Natural killer cell (primary cell): ENCODE measurements around the gene KCNH1. TPM values are rescaled to one million over a fixed set of nuclear protein-coding genes. Genes with fewer than 3 reads are reported as not detected.

Experiments used
- ATAC-seq, 3 donors: fragments of 150-1000 bp in 2 of 3; fragments of 200-7000 bp in 1 of 3; cut with Tn5 transposase; 1 replicate in 1 of 3; 2 replicates in 2 of 3; pipeline ENCODE4 v1.10.0; 2021; ENCODE audit warnings: mild to moderate bottlenecking in 2 of 3, moderate library complexity in 2 of 3
- DNase-seq, 2 donors: peaks; one replicate each; pipeline versions ENCODE4 v3.0.0 to v3.0.0-alpha.2; 2013 to 2021; ENCODE audit warnings: mixed read lengths in 1 of 2
- H3K27ac ChIP-seq: one replicate; pipeline ENCODE4 v1.5.1; 2013; ENCODE audit warnings: mild to moderate bottlenecking, low read length
- H3K27me3 ChIP-seq: one replicate; pipeline ENCODE4 v1.6.1; 2013; ENCODE audit warnings: low read length; ENCODE audit not compliant: control insufficient read depth, insufficient read depth
- H3K36me3 ChIP-seq: one replicate; pipeline ENCODE4 v1.6.1; 2013; ENCODE audit warnings: low read length; ENCODE audit not compliant: control insufficient read depth, insufficient read depth
- H3K4me1 ChIP-seq: one replicate; pipeline ENCODE4 v1.6.1; 2013; ENCODE audit warnings: low read length; ENCODE audit not compliant: control insufficient read depth, insufficient read depth
- H3K4me3 ChIP-seq: one replicate; pipeline ENCODE4 v1.5.1; 2013; ENCODE audit warnings: low read length
- H3K9me3 ChIP-seq: one replicate; pipeline ENCODE4 v1.6.1; 2013; ENCODE audit warnings: low read length; ENCODE audit not compliant: control insufficient read depth, insufficient read depth
- H3K27ac Mint-ChIP-seq, 2 donors: one replicate each; pipeline ENCODE4 v1.8.0; 2022; ENCODE audit warnings: mild to moderate bottlenecking in 2 of 2, mixed read lengths in 2 of 2, moderate library complexity in 1 of 2
- H3K27me3 Mint-ChIP-seq, 2 donors: one replicate each; pipeline ENCODE4 v1.8.0; 2022; ENCODE audit warnings: low read depth in 2 of 2, mixed read lengths in 2 of 2
- H3K36me3 Mint-ChIP-seq: one replicate; pipeline ENCODE4 v1.8.0; 2022; ENCODE audit warnings: mixed read lengths
- H3K4me1 Mint-ChIP-seq, 2 donors: one replicate each; pipeline ENCODE4 v1.8.0; 2022; ENCODE audit warnings: mixed read lengths in 2 of 2
- H3K4me3 Mint-ChIP-seq: one replicate; pipeline ENCODE4 v1.8.0; 2022; ENCODE audit warnings: mild to moderate bottlenecking, moderate library complexity, mixed read lengths
- H3K9me3 Mint-ChIP-seq, 2 donors: one replicate each; pipeline ENCODE4 v1.8.0; 2022; ENCODE audit warnings: mixed read lengths in 2 of 2
- CTCF ChIP-seq: fragments of 200-600 bp; IDR thresholded peaks from one replicate; pipeline ENCODE4 v1.8.0; 2022; ENCODE audit warnings: antibody characterized with exemption
- WGBS: methylation state at CpG from one replicate; pipeline ENCODE4 v1.1.7; 2013; ENCODE audit warnings: missing lambda C conversion rate; ENCODE audit not compliant: insufficient coverage; 5-methylcytosine and 5-hydroxymethylcytosine counted together
- intact Hi-C: fragments of 100-400 bp; cut with micrococcal nuclease; formaldehyde crosslinking; loops from one replicate; pipeline ENCODE4 v1.14.2; 2022
- total RNA-seq, 4 donors: library from RNA; stranded (reverse); fragments of 120-200 nt in 1 of 4; gene quantifications; one replicate each; pipeline versions ENCODE4 v1.2.3 to v1.2.4, GENCODE V29; 2013 to 2022

Gene KCNH1
- total RNA-seq, 3 donors from 2014 or later (not counting 1 experiment from before 2014, with no cell fraction given), result not detected

DNA sequence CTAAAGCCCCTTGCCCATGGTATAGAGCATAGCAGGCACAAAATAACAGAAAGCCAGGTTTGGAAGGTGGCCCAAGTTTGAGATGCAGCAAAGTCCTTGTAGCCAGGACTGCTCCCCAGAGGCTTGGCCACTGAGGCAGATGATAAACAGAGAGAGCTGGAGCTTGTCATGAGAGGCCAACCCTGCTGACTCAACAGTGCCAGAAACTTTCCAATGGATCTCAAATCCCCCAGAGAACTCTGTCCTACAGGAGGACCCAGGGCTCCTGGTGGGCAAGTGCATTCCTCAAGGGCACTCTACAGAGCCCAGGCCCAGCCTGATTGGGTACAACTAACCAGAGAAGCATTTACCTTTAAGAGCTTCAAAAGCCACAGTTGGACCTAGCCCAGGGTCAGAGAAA lies 280.7 kb downstream of the KCNH1 start:
- Mint-ChIP-seq H3K27me3 (no peaks in the 10 kb centered on the region), H3K4me1 (no peaks in the 10 kb centered on the region), H3K4me3 (no peak overlapping the region), H3K27ac (no peak overlapping the region), H3K36me3 (no peaks in the 10 kb centered on the region), H3K9me3 (no peaks in the 10 kb centered on the region)
- DNase-seq, result no peak
- no peak overlapping the region for H3K27ac ChIP-seq
- TF ChIP-seq CTCF, result no peak
- ATAC-seq, result no peak
- H3K36me3 ChIP-seq, result no peaks in the 10 kb centered on the region
- intact Hi-C loops, result no loop called here
- no peaks in the 10 kb centered on the region for H3K4me1 ChIP-seq
- H3K4me3 ChIP-seq, result no peak overlapping the region
- H3K9me3 ChIP-seq, result no peaks in the 10 kb centered on the region
- peaks cover 2% of the 10 kb centered on the region for H3K27me3 ChIP-seq

GRCh38 chr1:210850556-210850955 lies 283.4 kb downstream of the KCNH1 start:
- H3K27me3 Mint-ChIP-seq, result no peaks in the 10 kb centered on the region
- Histone ChIP-seq H3K36me3 (no peaks in the 10 kb centered on the region), H3K27ac (no peak overlapping the region), H3K9me3 (no peaks in the 10 kb centered on the region), H3K4me1 (no peaks in the 10 kb centered on the region), H3K4me3 (no peak overlapping the region), H3K27me3 (peaks cover 2% of the 10 kb centered on the region)
- intact Hi-C loops, result no loop called here
- TF ChIP-seq CTCF, result no peak
- no peak for DNase-seq
- no peaks in the 10 kb centered on the region for H3K4me1 Mint-ChIP-seq
- no peak for ATAC-seq
- H3K9me3 Mint-ChIP-seq, result no peaks in the 10 kb centered on the region
- H3K4me3 Mint-ChIP-seq, result no peak overlapping the region
- H3K36me3 Mint-ChIP-seq, result no peaks in the 10 kb centered on the region
- no peak overlapping the region for H3K27ac Mint-ChIP-seq

DNA sequence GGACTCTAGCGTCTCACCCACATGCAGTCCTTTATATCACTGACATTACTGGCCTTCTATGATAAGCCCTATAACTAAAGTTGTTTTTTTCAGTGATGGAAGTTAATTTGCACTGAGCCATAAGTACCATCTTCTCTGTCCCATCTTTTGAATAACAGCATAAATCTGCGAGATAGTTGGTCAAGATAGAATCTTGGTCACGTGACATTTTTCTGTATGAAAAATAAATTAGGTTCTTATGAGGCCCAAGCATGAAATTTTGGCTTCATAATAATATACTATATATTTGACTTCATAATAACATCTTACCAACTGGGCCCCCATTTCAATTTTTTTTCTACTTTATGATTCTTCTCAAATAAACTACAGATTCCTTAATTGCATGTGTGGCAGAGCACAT lies 285.5 kb downstream of the KCNH1 start:
- no peak overlapping the region for H3K4me3 ChIP-seq
- DNase-seq (no peak), ATAC-seq (no peak)
- Mint-ChIP-seq H3K27ac (no peak overlapping the region), H3K4me3 (no peak overlapping the region), H3K9me3 (peaks cover 0 to 2% of the 10 kb centered on the region in 2 donors), H3K36me3 (no peaks in the 10 kb centered on the region), H3K27me3 (no peaks in the 10 kb centered on the region), H3K4me1 (no peaks in the 10 kb centered on the region)
- intact Hi-C loops, result no loop called here
- 80% methylated on average over 1 of the region's 3 CpGs for WGBS
- no peak overlapping the region for H3K27ac ChIP-seq
- H3K4me1 ChIP-seq, result no peaks in the 10 kb centered on the region
- no peaks in the 10 kb centered on the region for H3K9me3 ChIP-seq
- TF ChIP-seq CTCF, result no peak
- H3K27me3 ChIP-seq, result no peaks in the 10 kb centered on the region
- no peaks in the 10 kb centered on the region for H3K36me3 ChIP-seq

GRCh38 chr1:210841926-210842625 lies 291.9 kb downstream of the KCNH1 start:
- Histone ChIP-seq H3K4me1 (no peaks in the 10 kb centered on the region), H3K4me3 (no peak overlapping the region), H3K27ac (no peak overlapping the region), H3K9me3 (no peaks in the 10 kb centered on the region), H3K27me3 (no peaks in the 10 kb centered on the region), H3K36me3 (no peaks in the 10 kb centered on the region)
- Mint-ChIP-seq H3K27me3 (no peaks in the 10 kb centered on the region), H3K9me3 (peaks cover 0 to 5% of the 10 kb centered on the region in 2 donors), H3K27ac (no peak overlapping the region), H3K4me3 (no peak overlapping the region), H3K36me3 (no peaks in the 10 kb centered on the region), H3K4me1 (no peaks in the 10 kb centered on the region)
- DNase-seq (no peak), ATAC-seq (no peak)
- WGBS, result 90% methylated on average over 3 of the region's 5 CpGs
- intact Hi-C loops, result no loop called here
- no peak for TF ChIP-seq CTCF
